HEK293 (cell line): ENCODE results near the gene TTC27.

Experiments used
- CTCF ChIP-seq: fragments of 450-650 bp; formaldehyde crosslinking; IDR thresholded peaks from 2 replicates; pipeline ENCODE4 v1.5.1; 2016; ENCODE audit warnings: missing biosample characterization, missing genetic modification characterization
- GLIS1 ChIP-seq: fragments of 450-650 bp; formaldehyde crosslinking; IDR thresholded peaks from 2 replicates; pipeline ENCODE4 v1.5.1; 2016; ENCODE audit warnings: missing biosample characterization, missing genetic modification characterization
- OSR2 ChIP-seq: fragments of 450-650 bp; formaldehyde crosslinking; IDR thresholded peaks from 2 replicates; pipeline ENCODE4 v1.5.1; 2016; ENCODE audit warnings: missing biosample characterization, missing genetic modification characterization
- PBX3 ChIP-seq: sonication (generic); formaldehyde crosslinking; IDR thresholded peaks from 2 replicates; pipeline ENCODE4 v1.8.1; 2022; ENCODE audit warnings: mild to moderate bottlenecking, moderate library complexity, missing genetic modification reagents
- ZBTB21 ChIP-seq: fragments of 450-650 bp; formaldehyde crosslinking; IDR thresholded peaks from 2 replicates; pipeline ENCODE4 v1.5.1; 2017; ENCODE audit warnings: missing biosample characterization, missing genetic modification characterization
- ZBTB7A ChIP-seq: fragments of 450-650 bp; formaldehyde crosslinking; IDR thresholded peaks from 2 replicates; pipeline ENCODE4 v1.5.1; 2016; ENCODE audit warnings: low read depth, missing biosample characterization, missing genetic modification characterization
- ZFP37 ChIP-seq: fragments of 450-650 bp; formaldehyde crosslinking; IDR thresholded peaks from 2 replicates; pipeline ENCODE4 v1.5.1; 2016; ENCODE audit warnings: missing biosample characterization, missing genetic modification characterization
- ZNF18 ChIP-seq: fragments of 450-650 bp; formaldehyde crosslinking; IDR thresholded peaks from 2 replicates; pipeline ENCODE4 v1.5.1; 2016; ENCODE audit warnings: missing biosample characterization, missing genetic modification characterization
- ZNF274 ChIP-seq, 2 experiments: fragments of 200-500 bp in 1 of 2; fragments of 450-650 bp in 1 of 2; sonication (Bioruptor generic) in 1 of 2; formaldehyde crosslinking in 1 of 2; IDR thresholded peaks; 2 replicates each; pipeline versions ENCODE4 v1.5.1 to v1.6.1; 2014 to 2016; ENCODE audit warnings: borderline replicate concordance in 1 of 2, inconsistent platforms in 1 of 2, low read length in 1 of 2, missing biosample characterization in 1 of 2, missing genetic modification characterization in 1 of 2
- ZNF571 ChIP-seq: fragments of 450-650 bp; formaldehyde crosslinking; IDR thresholded peaks from 2 replicates; pipeline ENCODE4 v1.5.0; 2017; ENCODE audit warnings: missing biosample characterization, missing genetic modification characterization
- TF ChIP-seq, protein P1 (sequence below): fragments of 450-650 bp; formaldehyde crosslinking; IDR thresholded peaks from 2 replicates; pipeline ENCODE4 v1.5.1; 2016; ENCODE audit warnings: missing biosample characterization, missing genetic modification characterization

DNA sequence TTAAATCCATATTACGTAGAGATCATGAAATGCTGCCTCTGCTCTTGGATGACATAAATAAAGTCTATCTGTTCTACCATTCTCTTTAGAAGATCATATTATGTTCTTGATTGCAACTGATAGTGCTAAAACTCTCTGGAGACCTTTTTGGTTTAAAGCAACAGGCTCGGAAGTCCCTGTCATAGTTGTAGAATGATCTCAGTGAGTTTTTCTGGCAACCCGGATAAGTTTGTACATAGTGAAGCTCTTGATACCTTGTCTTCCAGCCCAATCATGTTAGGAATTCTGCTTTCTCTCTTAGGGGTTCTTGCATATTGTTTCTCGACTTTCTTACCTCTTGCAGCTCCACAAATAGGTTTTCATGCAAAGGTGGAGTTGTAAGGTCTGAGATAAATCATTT, 156.1 kb downstream of the TTC27 start:
- TF ChIP-seq ZNF18 (tag by site-specific recombination) (no peak), CTCF (no peak), ZBTB7A (tag by site-specific recombination) (no peak), ZBTB21 (tag by site-specific recombination) (no peak), OSR2 (tag by site-specific recombination) (no peak), ZNF571 (tag by site-specific recombination) (no peak), PBX3 (CRISPR knock-in tag) (no peak), ZFP37 (no peak), ZNF274 (IDR thresholded peaks at IDR 0.05; ENCODE audit: low read length) (no peak), ZNF274 (tag by site-specific recombination; IDR thresholded peaks at IDR 0.05; ENCODE audit: borderline replicate concordance) (no peak), GLIS1 (tag by site-specific recombination) (no peak)
- TF ChIP-seq, protein P1, sequence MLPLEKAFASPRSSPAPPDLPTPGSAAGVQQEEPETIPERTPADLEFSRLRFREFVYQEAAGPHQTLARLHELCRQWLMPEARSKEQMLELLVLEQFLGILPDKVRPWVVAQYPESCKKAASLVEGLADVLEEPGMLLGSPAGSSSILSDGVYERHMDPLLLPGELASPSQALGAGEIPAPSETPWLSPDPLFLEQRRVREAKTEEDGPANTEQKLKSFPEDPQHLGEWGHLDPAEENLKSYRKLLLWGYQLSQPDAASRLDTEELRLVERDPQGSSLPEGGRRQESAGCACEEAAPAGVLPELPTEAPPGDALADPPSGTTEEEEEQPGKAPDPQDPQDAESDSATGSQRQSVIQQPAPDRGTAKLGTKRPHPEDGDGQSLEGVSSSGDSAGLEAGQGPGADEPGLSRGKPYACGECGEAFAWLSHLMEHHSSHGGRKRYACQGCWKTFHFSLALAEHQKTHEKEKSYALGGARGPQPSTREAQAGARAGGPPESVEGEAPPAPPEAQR: no peak
